Right hindlimb (tissue), 1 donor: ENCODE results near the gene NPTXR.

ENCODE experiments used
- DNase-seq: peaks from one replicate; pipeline ENCODE4 v3.0.0-alpha.2; 2018

NPTXR gene

DNA sequence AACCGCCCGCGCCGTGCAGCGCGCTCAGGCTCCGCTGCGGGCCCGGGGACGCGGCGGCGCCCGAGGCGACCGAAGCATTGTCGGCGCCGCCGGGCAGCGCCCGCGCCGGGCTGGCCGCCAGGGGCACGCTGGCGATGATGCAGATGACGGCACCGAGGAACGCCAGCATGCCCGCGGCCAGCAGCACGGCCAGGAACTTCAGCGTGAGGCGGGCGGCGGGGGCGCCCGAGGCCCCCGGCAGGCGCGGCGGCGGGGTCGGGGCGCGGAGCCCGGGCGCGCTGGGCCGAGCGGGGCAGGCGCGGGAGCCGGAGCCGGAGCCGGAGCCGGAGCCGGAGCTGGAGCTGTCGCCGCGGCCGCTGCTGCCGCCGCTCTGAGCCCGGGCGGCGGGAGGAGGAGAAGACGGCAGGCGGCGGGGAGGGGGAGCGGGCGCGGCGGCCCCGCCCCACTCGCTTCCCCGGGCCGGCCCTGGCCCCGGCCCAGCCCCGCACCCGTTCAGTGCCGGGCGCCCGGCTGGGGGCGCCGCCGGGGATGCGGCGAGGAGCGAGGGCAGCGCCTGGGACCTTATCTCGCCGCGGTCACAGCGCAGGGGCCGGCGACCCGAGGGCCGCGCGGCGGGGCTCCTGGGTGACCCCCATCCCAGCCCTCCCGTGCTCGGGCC, at the start of gene NPTXR:
NPTXR (minus strand) TSS at position 372 of the 658 bp plus-strand sequence.
- peak; percentile 77 for DNase-seq

DNA sequence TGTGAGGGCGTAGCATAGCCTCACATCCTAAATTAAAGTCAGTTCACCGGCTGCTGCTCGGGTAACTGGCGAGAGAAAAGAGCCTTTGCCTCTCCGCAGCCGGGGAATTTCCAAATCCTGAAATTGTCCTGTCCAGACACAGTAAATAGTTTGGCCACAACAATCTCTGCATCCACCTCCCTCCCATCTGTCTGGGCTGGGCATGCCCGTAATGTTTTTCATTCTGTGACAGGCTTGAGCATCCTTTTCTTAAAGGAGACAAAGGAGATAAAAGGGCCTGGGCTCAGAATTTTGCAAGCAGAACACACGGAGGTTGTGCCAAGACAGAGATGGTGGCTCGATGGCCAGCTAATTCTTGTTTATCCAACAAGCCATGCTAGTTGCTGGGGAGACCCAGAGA, 47.4 kb upstream of the NPTXR start:
- DNase-seq: no peak

GRCh38 chr22:38890377-38890776, 46.5 kb upstream of the NPTXR start:
- no peak for DNase-seq

DNA sequence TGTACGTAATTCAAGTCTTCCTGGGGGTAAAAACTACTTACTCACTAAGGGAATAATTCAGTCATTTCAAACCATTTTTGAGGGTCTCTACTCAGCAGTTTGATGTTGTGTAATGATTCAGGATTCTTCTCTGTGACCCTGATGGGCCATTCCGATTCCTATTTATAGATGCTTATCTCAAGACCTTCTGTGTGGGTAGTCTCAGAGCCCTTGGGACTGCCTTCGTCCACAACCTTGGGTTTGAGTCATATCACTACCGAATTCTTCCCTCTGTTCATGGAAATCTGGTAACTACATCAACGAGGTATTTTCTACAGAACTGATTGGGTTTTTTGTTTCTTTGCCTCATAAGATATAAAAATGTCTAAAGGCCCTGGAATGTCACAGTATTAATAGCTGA, 42.5 kb upstream of the NPTXR start:
- no peak for DNase-seq

GRCh38 chr22:38882972-38883622, 39.3 kb upstream of the NPTXR start:
- no peak for DNase-seq

DNA sequence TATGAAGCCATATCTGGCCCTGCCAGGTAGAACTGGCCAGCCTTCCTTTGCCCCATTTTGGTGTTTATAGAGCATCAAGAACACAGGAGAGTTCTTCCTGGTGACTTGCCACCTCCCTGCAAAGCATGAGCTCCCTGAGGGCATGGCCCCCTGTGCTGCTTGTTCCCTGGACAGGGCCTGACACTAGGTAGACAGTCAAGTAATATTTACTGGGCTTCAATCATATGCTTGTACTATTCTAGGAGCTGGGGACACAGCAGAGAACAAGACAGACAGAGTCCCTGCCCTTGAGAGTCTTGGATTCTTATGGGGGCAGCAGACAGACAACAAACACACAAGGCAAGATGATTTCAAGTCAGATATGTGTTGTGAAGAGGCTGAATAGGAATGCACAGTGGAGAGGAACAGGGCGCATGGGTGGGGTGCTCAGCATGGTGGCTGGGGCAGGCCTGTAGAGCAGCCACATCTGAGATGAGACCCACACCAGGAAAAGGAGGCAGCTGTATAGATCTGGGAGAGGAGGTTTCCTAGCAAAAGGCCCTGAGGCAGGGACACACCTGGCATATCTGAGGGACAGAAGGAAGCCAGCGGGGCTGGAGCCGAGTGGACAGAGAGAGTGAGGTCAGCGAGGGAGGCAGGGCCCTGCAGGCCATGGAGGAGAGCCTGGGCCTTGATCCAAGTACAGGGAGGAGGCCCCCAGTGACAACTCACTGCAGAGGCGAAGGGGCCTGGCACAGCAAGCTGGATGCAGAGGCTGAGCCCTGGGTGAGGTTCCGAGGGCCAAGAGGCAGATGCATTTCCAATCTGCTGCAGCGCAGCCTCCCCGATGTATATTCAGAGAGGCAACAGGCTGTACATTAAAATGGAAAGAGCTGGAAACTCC, 38.4 kb upstream of the NPTXR start:
- DNase-seq: peak; percentile 68

GRCh38 chr22:38881464-38881871, 37.6 kb upstream of the NPTXR start:
- DNase-seq: peak; percentile 77

- no peak for DNase-seq
Measured at GRCh38 chr22:38879961-38880360, 36.1 kb upstream of the NPTXR start.

- DNase-seq: no peak
Measured at GRCh38 chr22:38879108-38879729, 35.4 kb upstream of the NPTXR start.

DNA sequence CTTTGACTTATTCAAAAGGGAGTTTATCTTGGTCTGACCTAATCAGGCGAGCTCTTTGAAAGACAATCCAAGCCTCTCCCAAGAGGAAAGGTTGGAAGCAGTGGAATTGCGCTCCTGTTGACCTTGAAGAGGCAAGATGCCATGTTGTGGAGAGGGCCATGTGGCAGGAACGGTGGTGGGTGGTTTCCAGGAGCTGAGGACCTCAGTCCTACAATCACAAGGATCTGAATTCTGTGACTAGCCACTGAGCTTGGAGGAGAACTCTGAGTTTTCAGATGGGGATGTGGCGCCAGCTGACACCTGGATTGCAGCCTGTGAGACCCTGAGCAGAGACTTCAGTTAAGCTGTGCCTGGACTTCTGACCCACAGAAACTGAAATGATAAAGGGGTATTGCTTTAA, 34.2 kb upstream of the NPTXR start:
- DNase-seq: no peak

DNA sequence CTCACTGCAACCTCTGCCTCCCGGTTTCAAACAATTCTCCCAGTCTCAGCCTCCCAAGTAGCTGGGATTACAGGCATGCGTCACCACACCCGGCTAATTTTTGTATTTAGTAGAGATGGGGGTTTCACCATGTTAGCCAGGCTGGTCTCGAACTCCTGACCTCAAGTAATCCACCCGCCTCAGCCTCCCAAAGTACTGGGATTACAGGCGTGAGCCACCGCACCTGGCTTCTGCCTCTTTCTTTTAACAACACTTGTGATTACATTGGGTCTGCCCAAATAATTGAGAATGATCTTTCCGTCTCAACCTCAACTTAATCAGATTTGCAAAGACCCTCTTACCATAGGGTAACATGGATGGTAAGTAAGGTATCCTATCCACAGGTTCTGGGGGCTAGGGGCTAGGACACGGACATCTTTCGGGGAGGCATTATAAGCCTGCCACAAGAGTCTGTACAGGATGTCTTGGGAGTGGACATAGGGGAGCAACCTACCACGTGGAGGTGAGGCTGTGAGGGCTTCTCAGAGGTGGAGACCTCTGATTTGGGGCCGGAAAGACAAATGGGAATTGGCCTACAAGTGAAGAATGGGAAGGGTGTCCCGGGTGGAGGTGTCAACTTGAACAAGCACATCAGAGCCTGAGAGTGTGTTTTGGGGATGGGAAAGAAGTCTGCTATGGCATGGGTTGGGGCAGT, 30.8 kb upstream of the NPTXR start:
- no peak for DNase-seq

DNA sequence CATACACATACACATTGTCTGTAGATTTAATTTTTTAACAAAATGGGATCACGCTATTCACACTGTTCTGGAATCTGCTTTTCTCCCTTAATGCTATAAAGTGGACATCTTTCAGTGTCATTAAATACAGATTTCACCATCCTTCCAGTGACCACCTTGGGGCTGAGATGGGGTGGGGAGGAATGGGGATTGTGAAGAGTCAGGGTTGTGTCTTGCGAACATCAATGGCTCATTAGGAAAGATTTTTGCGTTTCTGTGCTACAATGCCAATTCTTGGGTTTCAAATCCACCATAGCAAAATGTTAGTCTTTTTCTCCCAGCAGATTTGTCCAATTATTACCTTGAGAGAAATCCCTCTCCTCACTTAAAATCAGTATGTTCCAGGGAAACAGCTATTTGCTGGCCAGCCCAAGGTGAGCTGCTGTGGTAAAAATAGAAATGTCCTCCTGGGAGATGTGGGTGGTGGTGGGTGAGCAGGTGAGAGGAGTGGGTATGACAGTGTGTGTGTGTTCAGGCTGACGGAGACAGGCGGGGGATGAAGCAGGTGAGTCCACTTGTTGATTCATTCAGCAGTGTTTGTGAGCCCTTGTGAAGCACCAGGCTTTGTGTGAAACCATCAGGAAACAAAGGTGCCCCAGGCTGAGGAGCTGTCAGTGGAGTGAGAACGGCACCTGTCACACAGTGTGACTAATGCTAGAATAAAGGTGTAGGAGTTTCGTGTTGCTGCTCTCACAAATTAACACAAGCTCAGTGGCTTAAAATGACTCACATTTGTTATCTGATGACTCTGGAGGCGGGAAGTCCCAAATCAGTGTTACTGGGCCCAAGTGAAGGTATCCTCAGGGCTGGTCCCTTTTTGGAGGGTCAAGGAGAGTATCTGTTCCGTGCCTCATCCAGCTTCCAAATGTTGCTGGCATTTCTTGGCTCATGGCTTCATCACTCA, 29.9 kb upstream of the NPTXR start:
- DNase-seq: no peak

- peak; percentile 90 for DNase-seq
Measured at GRCh38 chr22:38872831-38873248, 29.0 kb upstream of the NPTXR start.

GRCh38 chr22:38872172-38872830, 28.5 kb upstream of the NPTXR start, which contains the start of gene CBX6:
Gene CBX6 (minus strand): TSS chr22:38872216. CDS start chr22:38872190, 26 bp downstream.
- DNase-seq: peak; percentile 97

GRCh38 chr22:38871360-38872171, 27.7 kb upstream of the NPTXR start:
- DNase-seq: no peak

GRCh38 chr22:38870791-38871359, 27.0 kb upstream of the NPTXR start:
- DNase-seq: no peak

GRCh38 chr22:38870312-38870741, 26.5 kb upstream of the NPTXR start:
- DNase-seq: peak; percentile 90

- no peak for DNase-seq
Measured at GRCh38 chr22:38869663-38870062, 25.8 kb upstream of the NPTXR start.

- DNase-seq: no peak
Measured at GRCh38 chr22:38868886-38869381, 25.1 kb upstream of the NPTXR start.
